Measurements from ENCODE around the gene APP. TPM values are rescaled to one million over a fixed set of nuclear protein-coding genes. Genes with fewer than 3 reads are reported as not detected.

APP gene
- total RNA-seq, 1 experiment from 2014 or later: 560 TPM

GRCh38 chr21:26060335-26061115, 110.0 kb downstream of the APP start:
- CTCF ChIA-PET: no interaction called here
- H3K36me3 Mint-ChIP-seq: no peaks in the 10 kb centered on the region
- H3K4me3 Mint-ChIP-seq: no peak overlapping the region
- H3K9me3 Mint-ChIP-seq: no peaks in the 10 kb centered on the region
- H3K4me1 Mint-ChIP-seq: peaks cover 77% of the 10 kb centered on the region
- peak overlapping the region; percentile 8 for H3K27ac Mint-ChIP-seq
- ATAC-seq: no peak
- no peak for DNase-seq (ENCODE audit: low spot score)
- TF ChIP-seq, protein P1, sequence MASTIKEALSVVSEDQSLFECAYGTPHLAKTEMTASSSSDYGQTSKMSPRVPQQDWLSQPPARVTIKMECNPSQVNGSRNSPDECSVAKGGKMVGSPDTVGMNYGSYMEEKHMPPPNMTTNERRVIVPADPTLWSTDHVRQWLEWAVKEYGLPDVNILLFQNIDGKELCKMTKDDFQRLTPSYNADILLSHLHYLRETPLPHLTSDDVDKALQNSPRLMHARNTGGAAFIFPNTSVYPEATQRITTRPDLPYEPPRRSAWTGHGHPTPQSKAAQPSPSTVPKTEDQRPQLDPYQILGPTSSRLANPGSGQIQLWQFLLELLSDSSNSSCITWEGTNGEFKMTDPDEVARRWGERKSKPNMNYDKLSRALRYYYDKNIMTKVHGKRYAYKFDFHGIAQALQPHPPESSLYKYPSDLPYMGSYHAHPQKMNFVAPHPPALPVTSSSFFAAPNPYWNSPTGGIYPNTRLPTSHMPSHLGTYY (CRISPR knock-in tag; IDR thresholded peaks at IDR 0.05): no peak
- TF ChIP-seq ZNF512 (CRISPR knock-in tag; IDR thresholded peaks at IDR 0.05; ENCODE audit: borderline replicate concordance): no peak
- TF ChIP-seq ELF4 (CRISPR knock-in tag; IDR thresholded peaks at IDR 0.05; ENCODE audit: low read depth): no peak
- TF ChIP-seq NR3C1 (CRISPR knock-in tag; conservative IDR thresholded peaks at IDR 0.05; ENCODE audit: low read depth): no peak
- TF ChIP-seq SOX15 (CRISPR knock-in tag; IDR thresholded peaks at IDR 0.05): no peak
- TF ChIP-seq FOXJ3 (CRISPR knock-in tag; IDR thresholded peaks at IDR 0.05; ENCODE audit: borderline replicate concordance): no peak
- TF ChIP-seq ETV6 (CRISPR knock-in tag; IDR thresholded peaks at IDR 0.05): no peak
- TF ChIP-seq, protein P2, sequence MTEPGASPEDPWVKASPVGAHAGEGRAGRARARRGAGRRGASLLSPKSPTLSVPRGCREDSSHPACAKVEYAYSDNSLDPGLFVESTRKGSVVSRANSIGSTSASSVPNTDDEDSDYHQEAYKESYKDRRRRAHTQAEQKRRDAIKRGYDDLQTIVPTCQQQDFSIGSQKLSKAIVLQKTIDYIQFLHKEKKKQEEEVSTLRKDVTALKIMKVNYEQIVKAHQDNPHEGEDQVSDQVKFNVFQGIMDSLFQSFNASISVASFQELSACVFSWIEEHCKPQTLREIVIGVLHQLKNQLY (CRISPR knock-in tag; IDR thresholded peaks at IDR 0.05): no peak
- TF ChIP-seq ZNF317 (CRISPR knock-in tag; IDR thresholded peaks at IDR 0.05; ENCODE audit: borderline replicate concordance, low read depth): no peak
- no peak for TF ChIP-seq NR2C2 (CRISPR knock-in tag; IDR thresholded peaks at IDR 0.05)
- TF ChIP-seq SMAD4 (CRISPR knock-in tag; IDR thresholded peaks at IDR 0.05): no peak
- no peak for TF ChIP-seq ZNF232 (CRISPR knock-in tag; IDR thresholded peaks at IDR 0.05)
- TF ChIP-seq, protein P3, sequence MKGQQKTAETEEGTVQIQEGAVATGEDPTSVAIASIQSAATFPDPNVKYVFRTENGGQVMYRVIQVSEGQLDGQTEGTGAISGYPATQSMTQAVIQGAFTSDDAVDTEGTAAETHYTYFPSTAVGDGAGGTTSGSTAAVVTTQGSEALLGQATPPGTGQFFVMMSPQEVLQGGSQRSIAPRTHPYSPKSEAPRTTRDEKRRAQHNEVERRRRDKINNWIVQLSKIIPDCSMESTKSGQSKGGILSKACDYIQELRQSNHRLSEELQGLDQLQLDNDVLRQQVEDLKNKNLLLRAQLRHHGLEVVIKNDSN (CRISPR knock-in tag; IDR thresholded peaks at IDR 0.05): no peak
- no peak for TF ChIP-seq ZNF263 (CRISPR knock-in tag; IDR thresholded peaks at IDR 0.05; ENCODE audit: low read depth)
- TF ChIP-seq OVOL2 (CRISPR knock-in tag; IDR thresholded peaks at IDR 0.05; ENCODE audit: borderline replicate concordance): no peak
- no peak for TF ChIP-seq ZNF671 (CRISPR knock-in tag; IDR thresholded peaks at IDR 0.05)
- no peak for TF ChIP-seq FOXP1 (CRISPR knock-in tag; IDR thresholded peaks at IDR 0.05; ENCODE audit: borderline replicate concordance)
- no peak for TF ChIP-seq MAX (CRISPR knock-in tag; IDR thresholded peaks at IDR 0.05)
- POLR2A ChIA-PET: no interaction called here
- no peaks in the 10 kb centered on the region for H3K27me3 Mint-ChIP-seq (ENCODE audit: low read depth)

DNA sequence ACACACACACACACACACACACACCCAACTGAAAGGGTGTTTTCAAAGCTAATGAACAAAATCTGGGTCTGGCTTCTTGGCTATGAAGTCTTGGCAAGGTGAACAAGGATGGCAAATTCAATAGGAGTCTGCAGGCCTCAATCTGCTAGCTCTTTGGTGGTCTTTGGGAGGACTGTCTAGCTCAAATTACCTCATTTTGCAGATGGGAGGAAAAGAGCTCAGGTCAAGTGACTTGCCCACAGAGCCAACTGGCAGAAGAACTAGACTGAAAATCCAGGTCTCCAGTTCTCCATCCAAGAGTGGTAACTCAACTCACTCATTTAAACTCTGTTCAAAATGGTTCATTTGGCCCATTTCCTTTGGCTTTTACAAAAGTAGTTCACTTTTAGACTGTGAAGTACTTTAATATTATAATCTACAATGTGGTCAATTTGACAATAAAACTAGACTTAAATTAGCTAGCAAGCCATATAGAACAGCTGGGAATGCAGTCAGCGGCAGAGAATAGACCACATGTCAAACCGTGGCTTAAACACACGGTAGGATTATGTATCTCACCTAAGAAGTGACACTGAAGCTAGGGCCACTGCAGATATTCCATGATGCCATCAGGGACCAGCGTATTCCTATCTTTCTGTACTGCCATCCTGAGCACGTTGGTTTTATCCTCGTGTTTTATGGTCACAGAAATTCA, 112.9 kb downstream of the APP start:
- DNase-seq (ENCODE audit: low spot score) (no peak), ATAC-seq (no peak)
- CTCF ChIA-PET: no interaction called here
- H3K4me1 Mint-ChIP-seq: peaks cover 73% of the 10 kb centered on the region
- no peaks in the 10 kb centered on the region for H3K27me3 Mint-ChIP-seq (ENCODE audit: low read depth)
- H3K9me3 Mint-ChIP-seq: no peaks in the 10 kb centered on the region
- H3K36me3 Mint-ChIP-seq: no peaks in the 10 kb centered on the region; the same call in 1 of the 2 replicates
- POLR2A ChIA-PET: no interaction called here
- no peak overlapping the region for H3K4me3 Mint-ChIP-seq
- peak overlapping the region; percentile 87 for H3K27ac Mint-ChIP-seq
- TF ChIP-seq ZNF232 (CRISPR knock-in tag; IDR thresholded peaks at IDR 0.05) (no peak), NFYB (CRISPR knock-in tag; conservative IDR thresholded peaks at IDR 0.05; ENCODE audit: low read depth) (no peak), FOXK1 (CRISPR knock-in tag; IDR thresholded peaks at IDR 0.05) (no peak), ZNF281 (CRISPR knock-in tag; IDR thresholded peaks at IDR 0.05) (no peak), TEAD1 (CRISPR knock-in tag; IDR thresholded peaks at IDR 0.05) (no peak)
- TF ChIP-seq, protein P4, sequence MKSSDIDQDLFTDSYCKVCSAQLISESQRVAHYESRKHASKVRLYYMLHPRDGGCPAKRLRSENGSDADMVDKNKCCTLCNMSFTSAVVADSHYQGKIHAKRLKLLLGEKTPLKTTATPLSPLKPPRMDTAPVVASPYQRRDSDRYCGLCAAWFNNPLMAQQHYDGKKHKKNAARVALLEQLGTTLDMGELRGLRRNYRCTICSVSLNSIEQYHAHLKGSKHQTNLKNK (CRISPR knock-in tag; IDR thresholded peaks at IDR 0.05): no peak
- TF ChIP-seq, protein P5, sequence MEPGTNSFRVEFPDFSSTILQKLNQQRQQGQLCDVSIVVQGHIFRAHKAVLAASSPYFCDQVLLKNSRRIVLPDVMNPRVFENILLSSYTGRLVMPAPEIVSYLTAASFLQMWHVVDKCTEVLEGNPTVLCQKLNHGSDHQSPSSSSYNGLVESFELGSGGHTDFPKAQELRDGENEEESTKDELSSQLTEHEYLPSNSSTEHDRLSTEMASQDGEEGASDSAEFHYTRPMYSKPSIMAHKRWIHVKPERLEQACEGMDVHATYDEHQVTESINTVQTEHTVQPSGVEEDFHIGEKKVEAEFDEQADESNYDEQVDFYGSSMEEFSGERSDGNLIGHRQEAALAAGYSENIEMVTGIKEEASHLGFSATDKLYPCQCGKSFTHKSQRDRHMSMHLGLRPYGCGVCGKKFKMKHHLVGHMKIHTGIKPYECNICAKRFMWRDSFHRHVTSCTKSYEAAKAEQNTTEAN (CRISPR knock-in tag; IDR thresholded peaks at IDR 0.05): no peak
- TF ChIP-seq, protein P6, sequence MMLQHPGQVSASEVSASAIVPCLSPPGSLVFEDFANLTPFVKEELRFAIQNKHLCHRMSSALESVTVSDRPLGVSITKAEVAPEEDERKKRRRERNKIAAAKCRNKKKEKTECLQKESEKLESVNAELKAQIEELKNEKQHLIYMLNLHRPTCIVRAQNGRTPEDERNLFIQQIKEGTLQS (CRISPR knock-in tag; conservative IDR thresholded peaks at IDR 0.05): no peak
